ENCODE results near the gene REV3L.
"Not testable (repeated sequence)": the region's sequence is repeated elsewhere in the genome, so short reads cannot be mapped to it uniquely, and the experiment has no call there.

REV3L gene

DNA sequence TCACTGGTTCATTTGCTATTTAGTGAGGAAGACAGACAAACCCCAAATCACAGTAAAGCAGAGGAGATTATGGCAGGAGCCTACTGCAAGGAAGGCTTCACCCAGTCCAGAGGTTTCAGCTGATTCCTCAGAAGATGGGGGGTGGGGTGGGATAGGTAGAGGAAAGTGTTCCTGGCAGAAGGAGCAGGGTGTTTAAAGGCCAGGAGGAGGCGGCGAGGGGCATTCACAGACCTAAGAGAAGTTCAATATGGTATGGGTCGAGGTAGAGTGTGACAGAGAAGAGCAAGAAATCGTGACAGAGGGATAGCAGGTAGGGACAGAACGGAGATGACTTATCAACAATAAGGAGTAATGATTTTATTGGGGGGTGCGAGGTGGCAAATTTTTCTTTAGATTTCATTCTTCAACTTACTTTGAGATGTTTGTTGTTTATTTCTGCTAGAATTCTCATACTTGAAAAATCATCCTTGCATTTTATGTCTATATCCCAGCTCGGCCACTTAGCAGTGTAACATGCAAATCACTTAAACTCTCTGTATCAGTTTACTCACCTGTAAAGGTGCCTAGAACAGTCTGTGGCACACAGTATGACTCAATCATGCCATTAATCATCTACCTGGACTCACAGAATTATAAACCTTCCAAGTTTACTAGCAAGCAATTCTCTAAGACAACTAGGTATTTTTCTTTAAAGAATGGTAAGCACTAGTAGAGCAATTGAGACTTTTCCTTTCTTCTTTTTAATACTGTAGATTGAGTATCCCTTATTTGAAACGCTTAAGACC, 176.7 kb downstream of the REV3L start:
- Histone ChIP-seq H3K4me3 (ENCODE audit: low read length) (no peak overlapping the region), H3K4me1 (ENCODE audit: control insufficient read depth, low read depth, low read length) (no peaks in the 10 kb centered on the region), H3K36me3 (ENCODE audit: control insufficient read depth, low read depth, low read length) (no peaks in the 10 kb centered on the region), H3K27ac (ENCODE audit: low read length) (no peak overlapping the region), H3K9me3 (ENCODE audit: control insufficient read depth, low read depth, low read length) (no peaks in the 10 kb centered on the region), H3K9ac (ENCODE audit: low read length) (no peak overlapping the region), H3K27me3 (ENCODE audit: control insufficient read depth, insufficient read depth, low read length) (no peaks in the 10 kb centered on the region)

DNA sequence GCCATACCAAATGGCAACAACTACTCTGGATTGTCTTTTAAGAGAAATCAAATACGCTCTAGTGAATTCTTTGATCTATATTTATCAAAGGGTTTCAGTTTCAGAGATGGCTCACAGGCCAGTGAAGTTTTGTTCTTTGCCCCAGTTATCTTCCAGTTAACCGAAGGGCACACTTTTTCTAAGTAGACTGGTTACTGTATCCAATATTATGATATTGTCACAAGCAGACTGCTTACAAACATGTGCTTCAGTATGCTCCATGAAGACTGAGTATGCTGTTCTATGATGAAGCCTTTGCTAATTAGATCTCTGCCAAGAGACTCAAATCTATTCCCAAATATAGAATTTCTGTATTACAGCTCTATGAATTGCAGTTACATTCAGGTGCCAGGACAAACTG, 181.1 kb downstream of the REV3L start:
- H3K27me3 ChIP-seq (ENCODE audit: control insufficient read depth, insufficient read depth, low read length), result no peaks in the 10 kb centered on the region
- no peaks in the 10 kb centered on the region for H3K36me3 ChIP-seq (ENCODE audit: control insufficient read depth, low read depth, low read length)
- no peak overlapping the region for H3K9ac ChIP-seq (ENCODE audit: low read length)
- H3K4me1 ChIP-seq (ENCODE audit: control insufficient read depth, low read depth, low read length), result no peaks in the 10 kb centered on the region
- H3K9me3 ChIP-seq (ENCODE audit: control insufficient read depth, low read depth, low read length), result no peaks in the 10 kb centered on the region
- no peak overlapping the region for H3K4me3 ChIP-seq (ENCODE audit: low read length)
- no peak overlapping the region for H3K27ac ChIP-seq (ENCODE audit: low read length)

DNA sequence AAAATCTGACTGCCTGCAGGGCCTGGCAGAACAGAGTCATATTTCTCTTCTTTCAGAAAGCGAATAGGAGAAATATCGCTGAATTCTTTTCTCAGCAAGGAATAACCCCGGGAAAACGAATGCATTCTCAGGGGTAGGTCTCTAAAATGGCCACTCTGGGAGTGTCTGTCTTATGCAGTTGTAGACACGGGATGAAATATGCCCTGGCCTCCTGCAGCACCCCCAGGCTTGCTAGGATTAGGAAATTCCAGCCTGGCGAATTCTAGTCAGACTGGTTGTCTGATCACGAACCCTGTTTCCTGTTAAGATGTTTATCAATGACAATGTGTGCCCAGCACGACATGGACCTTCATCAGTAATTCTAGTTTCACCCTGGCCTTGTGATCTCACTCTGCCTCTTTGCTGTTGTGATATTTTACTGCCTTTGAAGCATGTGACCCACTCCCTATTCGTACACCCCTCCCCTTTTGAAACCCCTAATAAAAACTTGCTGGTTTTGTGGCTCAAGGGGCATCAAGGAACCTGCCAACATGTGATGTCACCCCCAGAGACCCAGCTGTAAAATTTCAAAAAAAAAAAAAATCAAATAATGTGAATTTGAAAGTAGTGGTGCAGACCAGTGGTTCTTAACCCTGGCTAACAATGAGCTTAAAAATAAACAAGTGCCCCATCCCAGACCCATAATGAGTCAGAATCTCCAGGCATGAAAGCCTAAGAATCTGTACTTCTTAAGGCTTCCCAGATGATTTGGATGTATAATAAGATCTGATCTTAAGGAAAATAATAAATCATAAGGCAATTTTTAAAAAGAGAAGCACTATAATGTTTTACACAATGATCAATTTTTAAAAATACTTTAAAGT, 181.8 kb downstream of the REV3L start:
- H3K4me1 ChIP-seq (ENCODE audit: control insufficient read depth, low read depth, low read length); H3K36me3 ChIP-seq (ENCODE audit: control insufficient read depth, low read depth, low read length); H3K9ac ChIP-seq (ENCODE audit: low read length); H3K27ac ChIP-seq (ENCODE audit: low read length); H3K9me3 ChIP-seq (ENCODE audit: control insufficient read depth, low read depth, low read length); H3K27me3 ChIP-seq (ENCODE audit: control insufficient read depth, insufficient read depth, low read length); H3K4me3 ChIP-seq (ENCODE audit: low read length): not testable (repeated sequence)

DNA sequence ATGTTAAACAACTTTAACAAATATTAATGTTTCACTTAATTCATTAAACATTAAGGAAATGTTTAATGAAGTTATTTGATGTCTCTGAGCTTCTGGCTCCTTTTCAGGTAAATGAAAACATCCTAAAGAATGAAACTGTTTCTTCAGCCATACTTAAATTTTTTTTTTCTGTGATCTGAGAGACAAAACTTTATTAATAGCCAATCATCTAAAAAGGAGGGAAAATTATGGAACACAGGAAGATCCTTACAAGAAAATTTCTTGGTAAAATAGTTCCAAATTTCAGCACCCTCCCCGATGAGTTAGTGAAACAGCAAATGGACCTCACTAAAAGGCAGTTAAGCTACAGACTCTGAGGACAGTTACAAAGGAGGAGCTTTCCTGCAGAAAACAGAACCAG, 185.2 kb downstream of the REV3L start:
- H3K9ac ChIP-seq (ENCODE audit: low read length), result no peak overlapping the region
- H3K36me3 ChIP-seq (ENCODE audit: control insufficient read depth, low read depth, low read length), result no peaks in the 10 kb centered on the region
- H3K27ac ChIP-seq (ENCODE audit: low read length), result no peak overlapping the region

DNA sequence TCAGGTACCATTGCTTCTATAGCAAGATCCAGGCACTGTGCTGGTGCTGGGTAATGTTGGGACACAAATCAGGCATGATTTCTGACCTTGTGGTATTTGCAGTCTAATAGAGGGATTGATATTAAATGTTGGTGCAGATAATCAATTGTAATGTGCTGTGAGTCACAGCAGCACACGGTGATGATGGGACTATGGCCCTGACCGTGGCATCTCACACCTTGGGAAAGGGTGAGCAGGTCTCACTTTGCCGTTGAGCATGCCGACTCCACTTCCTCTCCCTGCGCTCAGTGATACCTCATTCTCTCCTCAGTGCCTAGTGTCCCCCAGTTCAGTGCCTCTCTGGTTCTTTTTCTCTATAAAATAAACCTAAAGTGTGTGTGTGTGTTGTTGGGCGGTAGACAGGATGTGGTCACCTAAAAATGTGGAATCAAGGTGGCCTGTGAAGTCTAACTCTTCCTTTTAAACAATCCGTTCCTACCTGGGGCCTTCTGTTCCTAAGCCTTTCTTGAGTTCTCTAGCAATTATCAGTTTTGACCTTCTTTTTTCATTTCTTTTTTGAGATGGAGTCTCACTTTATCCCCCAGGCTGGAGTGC, 188.5 kb downstream of the REV3L start:
- Histone ChIP-seq H3K36me3 (ENCODE audit: control insufficient read depth, low read depth, low read length) (no peaks in the 10 kb centered on the region), H3K27ac (ENCODE audit: low read length) (no peak overlapping the region), H3K4me1 (ENCODE audit: control insufficient read depth, low read depth, low read length) (peaks cover 9% of the 10 kb centered on the region), H3K4me3 (ENCODE audit: low read length) (no peak overlapping the region), H3K9ac (ENCODE audit: low read length) (no peak overlapping the region), H3K9me3 (ENCODE audit: control insufficient read depth, low read depth, low read length) (no peaks in the 10 kb centered on the region), H3K27me3 (ENCODE audit: control insufficient read depth, insufficient read depth, low read length) (no peaks in the 10 kb centered on the region)

More for the DNA sequence above, 185.2 kb downstream of the REV3L start:
- no peaks in the 10 kb centered on the region for H3K27me3 ChIP-seq (ENCODE audit: control insufficient read depth, insufficient read depth, low read length)
- no peak overlapping the region for H3K4me3 ChIP-seq (ENCODE audit: low read length)
- H3K9me3 ChIP-seq (ENCODE audit: control insufficient read depth, low read depth, low read length), result no peaks in the 10 kb centered on the region
- no peaks in the 10 kb centered on the region for H3K4me1 ChIP-seq (ENCODE audit: control insufficient read depth, low read depth, low read length)

DNA sequence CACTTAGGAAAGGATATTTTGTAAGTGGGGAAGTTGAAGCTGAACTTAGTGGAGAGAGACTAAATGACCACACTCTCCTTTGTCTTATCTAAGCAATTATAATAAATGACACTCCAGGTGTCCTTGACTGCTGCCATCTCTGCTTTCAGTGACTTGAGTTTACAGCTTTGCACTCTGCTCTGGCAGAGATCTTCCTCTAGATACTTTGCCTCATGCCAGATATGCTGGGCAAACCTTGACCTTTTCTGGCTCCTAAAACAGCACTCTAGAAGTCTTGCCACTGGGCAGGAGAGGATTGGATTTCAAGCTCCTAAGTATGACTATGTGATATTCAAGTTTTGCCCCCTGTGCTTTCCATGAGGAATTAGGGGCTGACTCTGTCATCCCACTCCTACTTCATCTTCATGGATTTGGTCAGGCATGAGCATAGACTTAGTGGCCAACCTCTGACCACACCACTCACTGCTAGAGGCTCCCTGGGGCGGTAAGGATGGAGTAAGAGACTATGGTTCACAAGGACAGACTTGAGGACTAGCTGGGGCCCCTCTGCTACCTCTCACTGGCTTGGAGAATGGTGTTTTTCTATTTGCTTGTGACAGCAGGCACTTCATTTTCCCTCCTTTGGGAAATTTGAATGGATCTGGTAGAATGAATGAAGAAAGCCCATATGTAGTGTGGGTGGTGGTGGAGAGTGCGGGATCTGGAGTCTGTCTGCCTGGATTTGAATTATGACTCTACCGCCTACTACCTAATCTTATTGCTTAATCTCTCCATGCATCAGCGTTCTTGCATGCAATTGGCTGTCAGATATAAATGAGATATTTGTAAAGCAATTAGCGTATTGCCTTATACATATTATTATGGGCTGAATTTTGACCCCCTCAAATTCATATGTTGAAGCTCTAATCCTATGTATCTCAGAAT, 191.4 kb downstream of the REV3L start:
- Histone ChIP-seq H3K4me1 (ENCODE audit: control insufficient read depth, low read depth, low read length) (peaks cover 9% of the 10 kb centered on the region), H3K27ac (ENCODE audit: low read length) (no peak overlapping the region), H3K9ac (ENCODE audit: low read length) (no peak overlapping the region), H3K9me3 (ENCODE audit: control insufficient read depth, low read depth, low read length) (no peaks in the 10 kb centered on the region), H3K4me3 (ENCODE audit: low read length) (no peak overlapping the region), H3K36me3 (ENCODE audit: control insufficient read depth, low read depth, low read length) (no peaks in the 10 kb centered on the region), H3K27me3 (ENCODE audit: control insufficient read depth, insufficient read depth, low read length) (no peaks in the 10 kb centered on the region)

DNA sequence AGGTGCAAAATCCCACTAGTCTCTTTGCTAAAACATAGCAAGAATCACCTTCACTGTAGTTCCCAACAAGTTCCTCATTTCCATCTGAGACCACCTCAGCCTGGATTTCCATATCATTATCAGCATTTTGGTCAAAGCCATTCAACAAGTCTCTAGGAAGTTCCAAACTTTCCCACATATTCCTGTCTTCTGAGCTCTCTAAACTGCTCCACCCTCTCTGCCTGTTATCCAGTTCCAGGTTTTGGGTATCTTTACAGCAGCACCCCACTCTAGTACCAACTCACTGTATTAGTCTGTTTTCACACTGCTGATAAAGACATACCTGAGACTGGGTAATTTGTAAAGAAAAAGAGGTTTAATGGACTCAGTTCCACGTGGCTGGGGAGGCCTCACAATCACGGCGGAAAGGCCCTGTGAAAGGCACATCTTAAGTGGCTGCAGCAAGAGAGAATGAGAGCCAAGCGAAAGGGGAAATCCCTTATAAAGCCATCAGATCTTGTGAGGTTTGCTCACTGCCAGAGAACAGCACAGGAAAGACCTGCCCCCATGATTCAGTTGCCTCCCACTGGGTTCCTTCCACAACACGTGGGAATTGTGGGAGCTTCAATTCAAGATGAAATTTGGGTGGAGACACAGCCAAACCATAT, 192.2 kb downstream of the REV3L start:
- not testable (repeated sequence) for H3K27ac ChIP-seq (ENCODE audit: low read length)

DNA sequence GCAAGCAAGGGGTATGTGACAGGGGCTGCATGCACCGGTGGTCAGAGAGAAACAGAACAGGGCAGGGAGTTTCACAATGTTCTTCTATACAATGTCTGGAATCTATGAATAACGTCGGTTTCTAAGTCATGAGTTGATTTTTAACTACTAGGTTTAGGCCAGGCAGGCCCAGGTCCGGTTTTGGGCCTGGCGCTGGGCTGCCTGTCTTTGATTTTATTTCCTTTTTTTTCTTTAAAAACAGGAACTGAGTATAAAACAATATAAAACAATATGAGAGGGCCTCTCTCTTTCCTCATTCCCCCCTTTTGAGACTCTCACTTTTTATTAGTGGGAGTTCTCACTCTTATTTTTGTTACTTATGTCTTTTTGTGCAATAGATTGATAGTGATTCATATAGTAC, 198.7 kb downstream of the REV3L start:
- not testable (repeated sequence) for H3K9me3 ChIP-seq (ENCODE audit: control insufficient read depth, low read depth, low read length); H3K4me1 ChIP-seq (ENCODE audit: control insufficient read depth, low read depth, low read length); H3K9ac ChIP-seq (ENCODE audit: low read length); H3K36me3 ChIP-seq (ENCODE audit: control insufficient read depth, low read depth, low read length); H3K27me3 ChIP-seq (ENCODE audit: control insufficient read depth, insufficient read depth, low read length); H3K27ac ChIP-seq (ENCODE audit: low read length); H3K4me3 ChIP-seq (ENCODE audit: low read length)

More for the DNA sequence above, 192.2 kb downstream of the REV3L start:
- not testable (repeated sequence) for H3K4me3 ChIP-seq (ENCODE audit: low read length); H3K9me3 ChIP-seq (ENCODE audit: control insufficient read depth, low read depth, low read length); H3K27me3 ChIP-seq (ENCODE audit: control insufficient read depth, insufficient read depth, low read length); H3K4me1 ChIP-seq (ENCODE audit: control insufficient read depth, low read depth, low read length); H3K36me3 ChIP-seq (ENCODE audit: control insufficient read depth, low read depth, low read length); H3K9ac ChIP-seq (ENCODE audit: low read length)

DNA sequence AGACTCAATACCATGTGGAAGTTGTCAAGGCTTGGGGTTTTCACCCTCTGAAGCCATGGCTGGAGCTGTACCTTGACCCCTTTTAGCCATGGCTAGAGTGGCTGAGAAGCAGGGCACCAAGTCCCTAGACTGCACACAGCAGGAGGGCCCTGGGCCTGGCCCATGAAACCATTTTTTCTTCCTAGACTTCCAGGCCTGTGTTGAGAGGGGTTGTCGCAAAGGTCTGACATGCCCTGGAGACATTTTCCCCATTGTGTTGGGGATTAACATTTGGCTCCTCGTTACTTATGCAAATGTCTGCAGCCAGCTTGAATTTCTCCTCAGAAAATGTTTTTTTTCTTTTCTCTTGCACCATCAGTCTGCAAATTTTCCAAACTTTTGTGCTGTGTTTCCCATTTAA, 199.3 kb downstream of the REV3L start:
- Histone ChIP-seq H3K4me1 (ENCODE audit: control insufficient read depth, low read depth, low read length) (no peaks in the 10 kb centered on the region), H3K4me3 (ENCODE audit: low read length) (no peak overlapping the region), H3K9ac (ENCODE audit: low read length) (no peak overlapping the region), H3K27me3 (ENCODE audit: control insufficient read depth, insufficient read depth, low read length) (no peaks in the 10 kb centered on the region), H3K36me3 (ENCODE audit: control insufficient read depth, low read depth, low read length) (peaks cover 10% of the 10 kb centered on the region), H3K9me3 (ENCODE audit: control insufficient read depth, low read depth, low read length) (no peaks in the 10 kb centered on the region), H3K27ac (ENCODE audit: low read length) (no peak overlapping the region)

DNA sequence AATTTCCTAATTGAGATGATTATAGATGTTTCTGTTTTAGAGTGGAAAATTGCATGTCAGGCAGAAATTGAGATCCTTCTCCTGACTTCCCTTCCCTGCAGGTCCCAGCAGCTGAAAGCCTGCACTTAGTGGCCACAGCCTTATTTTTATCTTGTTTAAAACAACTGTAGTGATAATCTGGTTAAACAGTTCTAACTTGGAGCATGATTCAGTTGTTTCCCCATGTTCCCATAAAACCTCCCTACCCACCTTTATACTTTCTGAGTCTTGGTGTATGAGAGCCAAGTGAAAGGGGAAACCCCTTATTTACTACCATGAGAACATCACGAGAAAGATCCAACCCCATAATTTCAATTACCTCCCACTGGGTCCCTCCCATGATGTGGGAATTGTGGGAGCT, 200.5 kb downstream of the REV3L start:
- no peak overlapping the region for H3K9ac ChIP-seq (ENCODE audit: low read length)
- no peak overlapping the region for H3K27ac ChIP-seq (ENCODE audit: low read length)
- no peaks in the 10 kb centered on the region for H3K9me3 ChIP-seq (ENCODE audit: control insufficient read depth, low read depth, low read length)
- H3K4me3 ChIP-seq (ENCODE audit: low read length), result no peak overlapping the region
- no peaks in the 10 kb centered on the region for H3K4me1 ChIP-seq (ENCODE audit: control insufficient read depth, low read depth, low read length)
- H3K27me3 ChIP-seq (ENCODE audit: control insufficient read depth, insufficient read depth, low read length), result no peaks in the 10 kb centered on the region
- H3K36me3 ChIP-seq (ENCODE audit: control insufficient read depth, low read depth, low read length), result peaks cover 16% of the 10 kb centered on the region

All from iPS-18a (cell line).